HepG2 (cell line): ENCODE results near the gene SEMA6B. TPM values are rescaled to one million over a fixed set of nuclear protein-coding genes. Genes with fewer than 3 reads are reported as not detected.

Experiments used
- ATAC-seq: fragments of 200-7000 bp; cut with Tn5 transposase; 3 replicates; pipeline ENCODE4 v1.9.1; 2020; ENCODE audit warnings: mild to moderate bottlenecking, moderate library complexity
- BruUV-seq: library from RNA; stranded (reverse); fragments of 400-500 nt; replicated peaks from 2 replicates; lab custom pipeline; 2021; lab: Mats Ljungman, UMichigan
- CTCF ChIA-PET: fragments of 300-600 bp; formaldehyde crosslinking; extraction: SDS; loops from one replicate; lab custom pipeline; 2021; ENCODE audit warnings: low total read pairs, inconsistent platforms, low intra/inter-chr PET ratio; lab: Yijun Ruan, JAX
- POLR2A ChIA-PET: fragments of 350-600 bp; sonication (Branson Sonifier 250); formaldehyde crosslinking; loops from one replicate; lab custom pipeline; 2020; ENCODE audit warnings: antibody characterized with exemption, inconsistent platforms; lab: Yijun Ruan, JAX
- DNase-seq: peaks from one replicate; pipeline ENCODE4 v3.0.0-alpha.2; 2015; ENCODE audit warnings: low spot score
- FAIRE-seq: peaks from 3 replicates; lab custom pipeline; 2011; peaks lifted over from hg19 to GRCh38; lab: Jason Lieb, UNC
- H2AFZ ChIP-seq: one replicate; pipeline ENCODE4 v1.6.1; 2011; ENCODE audit warnings: low read length, inconsistent platforms
- H3K27ac ChIP-seq: fragments of 300-600 bp; 3 replicates; pipeline ENCODE4 v1.8.0; 2011; ENCODE audit warnings: mixed run types, mild to moderate bottlenecking, mixed read lengths, low read length, inconsistent platforms; ENCODE audit not compliant: insufficient read depth; ENCODE audit errors: extremely low read length
- H3K27me3 ChIP-seq, 2 experiments: fragments of 200-600 bp in 1 of 2; 2 replicates in 1 of 2; 3 replicates in 1 of 2; pipeline versions ENCODE4 v1.6.0 to v1.8.0; 2011; ENCODE audit warnings: low read length in 2 of 2, mild to moderate bottlenecking in 2 of 2, moderate library complexity in 2 of 2, inconsistent platforms in 1 of 2; ENCODE audit not compliant: insufficient read depth in 2 of 2, control insufficient read depth in 1 of 2
- H3K36me3 ChIP-seq, 2 experiments: fragments of 200-600 bp in 1 of 2; replicated peaks in 1 of 2; 2 replicates in 1 of 2; 3 replicates in 1 of 2; pipeline versions ENCODE4 v1.5.1 to v1.8.0; 2011; ENCODE audit warnings: low read length in 2 of 2, inconsistent platforms in 1 of 2; ENCODE audit not compliant: insufficient read depth in 2 of 2, control insufficient read depth in 1 of 2
- H3K4me1 ChIP-seq: 2 replicates; pipeline ENCODE4 v1.5.1; 2012; ENCODE audit warnings: low read length, inconsistent platforms; ENCODE audit not compliant: insufficient read depth
- H3K4me2 ChIP-seq: 2 replicates; pipeline ENCODE4 v1.6.0; 2011; ENCODE audit warnings: low read depth, low read length, inconsistent platforms
- H3K4me3 ChIP-seq, 3 experiments: fragments of 200-600 bp in 1 of 3; sonication (generic), shearing (Covaris generic) in 1 of 3; replicated peaks in 1 of 3; 2 replicates each; pipeline ENCODE4 v1.5.1; 2011 to 2016; ENCODE audit warnings: low read length in 3 of 3, inconsistent platforms in 2 of 3, low read depth in 2 of 3, mild to moderate bottlenecking in 2 of 3, control low read depth in 1 of 3, mixed read lengths in 1 of 3; ENCODE audit not compliant: insufficient read depth in 1 of 3
- H3K79me2 ChIP-seq: one replicate; pipeline ENCODE4 v1.6.1; 2011; ENCODE audit warnings: low read length, inconsistent platforms; ENCODE audit not compliant: insufficient read depth
- H3K9ac ChIP-seq: 2 replicates; pipeline ENCODE4 v1.6.0; 2011; ENCODE audit warnings: mild to moderate bottlenecking, low read depth, low read length, inconsistent platforms; ENCODE audit not compliant: insufficient read depth
- H3K9me3 ChIP-seq: 2 replicates; pipeline ENCODE4 v1.5.1; 2012; ENCODE audit warnings: mild to moderate bottlenecking, low read length
- H4K20me1 ChIP-seq: 2 replicates; pipeline ENCODE4 v1.6.0; 2011; ENCODE audit warnings: inconsistent platforms, mild to moderate bottlenecking, low read length, moderate library complexity; ENCODE audit not compliant: insufficient read depth
- ONECUT2 ChIP-seq: sonication (generic); formaldehyde crosslinking; IDR thresholded peaks from 2 replicates; pipeline ENCODE4 v1.4.0; 2020; ENCODE audit warnings: missing genetic modification reagents
- ZNF768 ChIP-seq: sonication (generic); formaldehyde crosslinking; IDR thresholded peaks from 2 replicates; pipeline ENCODE4 v1.4.0; 2020; ENCODE audit warnings: missing genetic modification reagents
- WGBS: methylation state at CpG from one replicate; pipeline ENCODE4 v1.1.6; 2017; ENCODE audit warnings: low lambda C conversion rate; 5-methylcytosine and 5-hydroxymethylcytosine counted together
- in situ Hi-C: cut with HindIII; loops from 2 replicates; pipeline ENCODE4 v1.10.0; 2017; ENCODE audit warnings: low pct_unique_long_range_greater_than_20kb; ENCODE audit not compliant: extremely low pct_ligation_motif_present
- intact Hi-C: fragments of 100-400 bp; cut with micrococcal nuclease; formaldehyde crosslinking; loops from one replicate; pipeline ENCODE4 v1.10.0; 2022; ENCODE audit not compliant: unreplicated experiment
- polyA plus RNA-seq, 8 experiments: library from polyadenylated mRNA; depleted of rRNA in 3 of 8; stranded (reverse) in 7 of 8; unstranded in 1 of 8; fragments of >200 nt; fragmentation: Illumina TruSeq in 4 of 8; extraction: Trizol in 4 of 8; gene quantifications; 2 replicates each; pipeline versions ENCODE4 v1.2.1 to v1.2.3, GENCODE V29; 2011 to 2016; ENCODE audit warnings: low read depth in 4 of 8, missing spikeins in 1 of 8, mixed read lengths in 1 of 8; ENCODE audit not compliant: insufficient read depth in 1 of 8
- total RNA-seq, 5 experiments: library from RNA; depleted of rRNA; stranded (reverse); fragments of >200 nt; fragmentation: Illumina TruSeq; extraction: Trizol; gene quantifications; 2 replicates each; pipeline ENCODE4 v1.2.3, GENCODE V29; 2016; ENCODE audit warnings: low read depth in 1 of 5
- TF ChIP-seq, protein P1 (sequence below): sonication (generic); formaldehyde crosslinking; IDR thresholded peaks from 2 replicates; pipeline ENCODE4 v1.4.0; 2020; ENCODE audit warnings: missing genetic modification reagents, borderline replicate concordance
- TF ChIP-seq, protein P2 (sequence below): sonication (generic); formaldehyde crosslinking; IDR thresholded peaks from 2 replicates; pipeline ENCODE4 v1.5.1; 2020; ENCODE audit warnings: mild to moderate bottlenecking, missing genetic modification reagents, moderate library complexity

The SEMA6B gene
- total and polyA plus RNA-seq, 2 of the 13 experiments (the other 11 are each of a cell fraction or from before 2014, with no cell fraction given) = 45.5 to 67.1 TPM

DNA sequence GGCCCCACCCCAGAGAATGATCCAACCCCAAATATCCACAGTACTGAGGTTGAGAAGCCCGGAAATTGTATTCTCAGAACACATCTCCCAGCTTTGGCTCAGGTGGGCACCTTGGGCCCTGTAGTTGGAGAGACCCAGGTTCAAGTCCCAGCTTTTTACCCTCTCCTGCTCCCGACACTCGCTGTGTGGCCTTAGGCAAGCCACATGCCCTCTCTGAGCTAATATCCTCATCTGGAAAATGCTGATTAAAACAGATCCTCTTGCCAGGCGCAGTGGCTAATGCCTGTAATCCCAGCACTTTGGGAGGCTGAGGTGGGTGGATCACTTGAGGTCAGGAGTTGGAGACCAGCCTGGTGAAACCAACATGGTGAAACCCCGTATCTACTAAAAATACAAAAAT is 43.8 kb downstream of the SEMA6B start:
- Histone ChIP-seq H3K27me3 (no peaks in the 10 kb centered on the region), H3K9ac (no peak overlapping the region), H3K9me3 (no peaks in the 10 kb centered on the region), H3K79me2 (no peaks in the 10 kb centered on the region), H3K36me3 (no peaks in the 10 kb centered on the region), H4K20me1 (no peaks in the 10 kb centered on the region), H3K4me2 (no peak overlapping the region), H3K4me3 (no peak overlapping the region), H2AFZ (no peak overlapping the region), H3K4me1 (peaks cover 35% of the 10 kb centered on the region), H3K27ac (no peak overlapping the region)
- TF ChIP-seq ZNF768 = peak; percentile 96
- TF ChIP-seq, protein P1, sequence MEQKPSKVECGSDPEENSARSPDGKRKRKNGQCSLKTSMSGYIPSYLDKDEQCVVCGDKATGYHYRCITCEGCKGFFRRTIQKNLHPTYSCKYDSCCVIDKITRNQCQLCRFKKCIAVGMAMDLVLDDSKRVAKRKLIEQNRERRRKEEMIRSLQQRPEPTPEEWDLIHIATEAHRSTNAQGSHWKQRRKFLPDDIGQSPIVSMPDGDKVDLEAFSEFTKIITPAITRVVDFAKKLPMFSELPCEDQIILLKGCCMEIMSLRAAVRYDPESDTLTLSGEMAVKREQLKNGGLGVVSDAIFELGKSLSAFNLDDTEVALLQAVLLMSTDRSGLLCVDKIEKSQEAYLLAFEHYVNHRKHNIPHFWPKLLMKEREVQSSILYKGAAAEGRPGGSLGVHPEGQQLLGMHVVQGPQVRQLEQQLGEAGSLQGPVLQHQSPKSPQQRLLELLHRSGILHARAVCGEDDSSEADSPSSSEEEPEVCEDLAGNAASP (CRISPR knock-in tag) = no peak
- ChIA-PET CTCF (no interaction called here), POLR2A (no interaction called here)
- no peak for DNase-seq
- in situ Hi-C loops (no loop called here), intact Hi-C loops (no loop called here)
- FAIRE-seq = no peak
- WGBS = 99% methylated on average over 4 of the region's 5 CpGs
- no TSS peak for BruUV-seq
- ATAC-seq = no peak

DNA sequence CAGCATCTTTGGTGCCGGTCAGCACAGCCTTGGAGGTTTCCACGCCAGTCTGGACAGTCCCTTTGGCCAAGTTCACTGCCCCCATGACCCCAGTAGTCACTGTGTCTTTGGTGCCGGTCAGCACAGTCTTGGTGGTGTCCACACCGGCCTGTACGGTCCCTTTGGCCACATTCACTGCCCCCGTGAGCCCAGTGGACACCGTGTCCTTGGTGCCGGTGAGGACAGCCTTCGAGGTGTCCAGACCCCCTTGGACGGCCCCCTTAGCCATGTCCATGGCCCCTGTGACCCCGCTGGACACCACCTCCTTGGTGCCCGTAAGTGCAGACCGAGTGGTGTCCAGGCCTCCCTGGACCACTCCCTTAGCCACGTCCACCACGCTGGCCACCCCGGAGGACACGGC is 46.2 kb downstream of the SEMA6B start:
- in situ Hi-C loops (no loop called here), intact Hi-C loops (no loop called here)
- H3K27me3 ChIP-seq = no peaks in the 10 kb centered on the region
- DNase-seq (no peak), ATAC-seq (no peak), FAIRE-seq (no peak)
- no peaks in the 10 kb centered on the region for H3K79me2 ChIP-seq
- no peaks in the 10 kb centered on the region for H4K20me1 ChIP-seq
- no peaks in the 10 kb centered on the region for H3K36me3 ChIP-seq
- WGBS = 100% methylated on average over 6 of the region's 17 CpGs
- no peak overlapping the region for H2AFZ ChIP-seq
- BruUV-seq = no TSS peak
- TF ChIP-seq, protein P2, sequence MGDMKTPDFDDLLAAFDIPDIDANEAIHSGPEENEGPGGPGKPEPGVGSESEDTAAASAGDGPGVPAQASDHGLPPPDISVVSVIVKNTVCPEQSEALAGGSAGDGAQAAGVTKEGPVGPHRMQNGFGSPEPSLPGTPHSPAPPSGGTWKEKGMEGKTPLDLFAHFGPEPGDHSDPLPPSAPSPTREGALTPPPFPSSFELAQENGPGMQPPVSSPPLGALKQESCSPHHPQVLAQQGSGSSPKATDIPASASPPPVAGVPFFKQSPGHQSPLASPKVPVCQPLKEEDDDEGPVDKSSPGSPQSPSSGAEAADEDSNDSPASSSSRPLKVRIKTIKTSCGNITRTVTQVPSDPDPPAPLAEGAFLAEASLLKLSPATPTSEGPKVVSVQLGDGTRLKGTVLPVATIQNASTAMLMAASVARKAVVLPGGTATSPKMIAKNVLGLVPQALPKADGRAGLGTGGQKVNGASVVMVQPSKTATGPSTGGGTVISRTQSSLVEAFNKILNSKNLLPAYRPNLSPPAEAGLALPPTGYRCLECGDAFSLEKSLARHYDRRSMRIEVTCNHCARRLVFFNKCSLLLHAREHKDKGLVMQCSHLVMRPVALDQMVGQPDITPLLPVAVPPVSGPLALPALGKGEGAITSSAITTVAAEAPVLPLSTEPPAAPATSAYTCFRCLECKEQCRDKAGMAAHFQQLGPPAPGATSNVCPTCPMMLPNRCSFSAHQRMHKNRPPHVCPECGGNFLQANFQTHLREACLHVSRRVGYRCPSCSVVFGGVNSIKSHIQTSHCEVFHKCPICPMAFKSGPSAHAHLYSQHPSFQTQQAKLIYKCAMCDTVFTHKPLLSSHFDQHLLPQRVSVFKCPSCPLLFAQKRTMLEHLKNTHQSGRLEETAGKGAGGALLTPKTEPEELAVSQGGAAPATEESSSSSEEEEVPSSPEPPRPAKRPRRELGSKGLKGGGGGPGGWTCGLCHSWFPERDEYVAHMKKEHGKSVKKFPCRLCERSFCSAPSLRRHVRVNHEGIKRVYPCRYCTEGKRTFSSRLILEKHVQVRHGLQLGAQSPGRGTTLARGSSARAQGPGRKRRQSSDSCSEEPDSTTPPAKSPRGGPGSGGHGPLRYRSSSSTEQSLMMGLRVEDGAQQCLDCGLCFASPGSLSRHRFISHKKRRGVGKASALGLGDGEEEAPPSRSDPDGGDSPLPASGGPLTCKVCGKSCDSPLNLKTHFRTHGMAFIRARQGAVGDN (CRISPR knock-in tag) = 0 out of 2 replicates have a peak, but pooled peaks have one; percentile 9
- no peak for TF ChIP-seq ONECUT2
- H3K9me3 ChIP-seq = no peaks in the 10 kb centered on the region
- POLR2A ChIA-PET = no interaction called here
- H3K4me2 ChIP-seq = no peak overlapping the region
- no peak overlapping the region for H3K27ac ChIP-seq
- peaks cover 15% of the 10 kb centered on the region for H3K4me1 ChIP-seq
- H3K4me3 ChIP-seq = no peak overlapping the region
- H3K9ac ChIP-seq = no peak overlapping the region
- CTCF ChIA-PET = no interaction called here
